K562 (cell line): ENCODE data around the gene EXT2. TPM values are rescaled to one million over a fixed set of nuclear protein-coding genes. Genes with fewer than 3 reads are reported as not detected.
A peak's percentile ranks its signal among the peaks of the same experiment; 100 is the strongest.

Experiments
- ATAC-seq: fragments of 200-7000 bp; cut with Tn5 transposase; 3 replicates; pipeline ENCODE4 v1.9.1; 2020; ENCODE audit warnings: moderate library complexity
- BruUV-seq: library from RNA; stranded (reverse); fragments of 400-500 nt; replicated peaks from 2 replicates; lab custom pipeline; 2021; lab: Mats Ljungman, UMichigan
- CTCF ChIA-PET: fragments of 300-600 bp; formaldehyde crosslinking; extraction: SDS; loops from one replicate; lab custom pipeline; 2021; ENCODE audit warnings: low intra/inter-chr PET ratio; lab: Yijun Ruan, JAX
- POLR2A ChIA-PET: fragments of 300-600, 350-650 bp; sonication (Branson Sonifier 250); formaldehyde crosslinking; extraction: SDS; loops from one replicate; lab custom pipeline; 2021; ENCODE audit warnings: antibody characterized with exemption, inconsistent platforms; lab: Yijun Ruan, JAX
- DNase-seq, 4 experiments: peaks; one replicate each; pipeline versions ENCODE4 v3.0.0 to v3.0.0-alpha.2; 2011 to 2018; ENCODE audit warnings: low spot score in 3 of 4, mixed read lengths in 3 of 4; ENCODE audit errors: extremely low read depth in 1 of 4
- FAIRE-seq: peaks from 2 replicates; lab custom pipeline; 2011; peaks lifted over from hg19 to GRCh38; lab: Jason Lieb, UNC
- H2AFZ ChIP-seq: 2 replicates; pipeline ENCODE4 v1.6.0; 2011; ENCODE audit warnings: low read depth, low read length, control low read depth, inconsistent platforms
- H3K27ac ChIP-seq: fragments of 200-600 bp; 3 replicates; pipeline ENCODE4 v1.8.0; 2011; ENCODE audit warnings: low read depth, mild to moderate bottlenecking, control low read depth, inconsistent platforms, low read length, moderate library complexity, mixed read lengths; ENCODE audit errors: extremely low read depth
- H3K27me3 ChIP-seq, 2 experiments: fragments of 300-600 bp in 1 of 2; 2 replicates in 1 of 2; 3 replicates in 1 of 2; pipeline versions ENCODE4 v1.6.0 to v1.8.0; 2011; ENCODE audit warnings: inconsistent platforms in 2 of 2, low read length in 2 of 2, mild to moderate bottlenecking in 1 of 2, mixed read lengths in 1 of 2, moderate library complexity in 1 of 2; ENCODE audit not compliant: control insufficient read depth in 2 of 2, insufficient read depth in 2 of 2
- H3K36me3 ChIP-seq: fragments of 300-600 bp; 3 replicates; pipeline ENCODE4 v1.8.0; 2011; ENCODE audit warnings: mild to moderate bottlenecking, low read length, inconsistent platforms; ENCODE audit not compliant: control insufficient read depth, insufficient read depth
- H3K4me1 ChIP-seq, 2 experiments: fragments of 200-600 bp in 1 of 2; replicated peaks in 1 of 2; 2 replicates in 1 of 2; 3 replicates in 1 of 2; pipeline versions ENCODE4 v1.5.1 to v1.8.0; 2011; ENCODE audit warnings: inconsistent platforms in 2 of 2, low read length in 2 of 2, mild to moderate bottlenecking in 1 of 2, mixed read lengths in 1 of 2, moderate library complexity in 1 of 2; ENCODE audit not compliant: control insufficient read depth in 2 of 2, insufficient read depth in 2 of 2
- H3K4me2 ChIP-seq: 2 replicates; pipeline ENCODE4 v1.6.1; 2011; ENCODE audit warnings: low read length, control low read depth, inconsistent platforms, mixed read lengths; ENCODE audit not compliant: insufficient read depth
- H3K4me3 ChIP-seq: fragments of 200-600 bp; sonication (generic), shearing (Covaris generic); 2 replicates; pipeline ENCODE4 v1.5.1; 2016; ENCODE audit warnings: control low read depth, inconsistent platforms
- H3K79me2 ChIP-seq: fragments of 200-600 bp; 3 replicates; pipeline ENCODE4 v1.8.0; 2011; ENCODE audit warnings: low read length, inconsistent platforms; ENCODE audit not compliant: control insufficient read depth, insufficient read depth
- H3K9ac ChIP-seq, 2 experiments: 2 replicates each; pipeline versions ENCODE4 v1.6.0 to v1.6.1; 2011; ENCODE audit warnings: low read depth in 2 of 2, low read length in 2 of 2, control low read depth in 1 of 2, inconsistent platforms in 1 of 2, mild to moderate bottlenecking in 1 of 2, mixed read lengths in 1 of 2; ENCODE audit not compliant: insufficient read depth in 1 of 2
- H3K9me1 ChIP-seq: one replicate; pipeline ENCODE4 v1.6.0; 2011; ENCODE audit warnings: inconsistent platforms, mild to moderate bottlenecking, low read length, moderate library complexity; ENCODE audit not compliant: control insufficient read depth, insufficient read depth
- H3K9me3 ChIP-seq: replicated peaks from 2 replicates; pipeline ENCODE4 v1.5.1; 2011; ENCODE audit warnings: low read depth, low read length, inconsistent platforms; ENCODE audit not compliant: control insufficient read depth, insufficient read depth
- H4K20me1 ChIP-seq: replicated peaks from 2 replicates; pipeline ENCODE4 v1.6.1; 2011; ENCODE audit warnings: low read length, inconsistent platforms, mixed read lengths; ENCODE audit not compliant: control insufficient read depth, insufficient read depth
- ATF1 ChIP-seq, 2 experiments: fragments of 450-650 bp in 1 of 2; IDR thresholded peaks; 2 replicates each; pipeline ENCODE4 v1.6.1; 2016; ENCODE audit warnings: missing compliant biosample characterization in 1 of 2, missing genetic modification characterization in 1 of 2
- CTCFL ChIP-seq: IDR thresholded peaks from 2 replicates; pipeline ENCODE4 v1.6.1; 2011; ENCODE audit warnings: borderline replicate concordance, low read depth, mild to moderate bottlenecking, moderate library complexity, low read length; ENCODE audit not compliant: insufficient read depth, poor library complexity, severe bottlenecking
- EHMT2 ChIP-seq: fragments of 450-650 bp; IDR thresholded peaks from 2 replicates; pipeline ENCODE4 v1.6.1; 2018; ENCODE audit warnings: antibody characterized with exemption
- GABPA ChIP-seq: fragments of 200-800 bp; sonication (Bioruptor generic); conservative IDR thresholded peaks from 2 replicates; pipeline ENCODE4 v1.6.1; 2016; ENCODE audit warnings: low read depth, missing genetic modification characterization, missing compliant biosample characterization
- MIER1 ChIP-seq: fragments of 450-650 bp; IDR thresholded peaks from 2 replicates; pipeline ENCODE4 v1.6.1; 2016; ENCODE audit warnings: antibody characterized with exemption, mild to moderate bottlenecking, low read depth
- NELFE ChIP-seq: IDR thresholded peaks from 2 replicates; pipeline ENCODE4 v1.6.1; 2011; ENCODE audit warnings: mild to moderate bottlenecking; ENCODE audit not compliant: insufficient read depth, insufficient read length
- NFIX ChIP-seq: fragments of 250-450 bp; sonication (Bioruptor Pico); IDR thresholded peaks from 2 replicates; pipeline ENCODE4 v1.4.0; 2020; ENCODE audit warnings: low read depth, mild to moderate bottlenecking, moderate library complexity
- RBM25 ChIP-seq: fragments of 200-400 bp; formaldehyde crosslinking; IDR thresholded peaks from 2 replicates; pipeline ENCODE4 v1.6.1; 2018; ENCODE audit warnings: low read length, low read depth, moderate library complexity; ENCODE audit not compliant: severe bottlenecking
- TCF3 ChIP-seq: sonication (generic); formaldehyde crosslinking; IDR thresholded peaks from 2 replicates; pipeline ENCODE4 v1.4.0; 2020; ENCODE audit warnings: mild to moderate bottlenecking, missing genetic modification reagents
- TSC22D4 ChIP-seq: fragments of 450-650 bp; IDR thresholded peaks from 2 replicates; pipeline ENCODE4 v1.6.1; 2016; ENCODE audit warnings: missing genetic modification characterization, missing biosample characterization, control low read depth
- ZBTB11 ChIP-seq, 3 experiments: fragments of 200-800 bp in 1 of 3; fragments of 250-450 bp in 1 of 3; fragments of 450-650 bp in 1 of 3; sonication (Bioruptor Pico) in 1 of 3; sonication (Bioruptor generic) in 1 of 3; formaldehyde crosslinking in 1 of 3; IDR thresholded peaks; 2 replicates each; pipeline versions ENCODE4 v1.6.1 to v1.8.0; 2016 to 2022; ENCODE audit warnings: mild to moderate bottlenecking in 2 of 3, missing genetic modification characterization in 2 of 3, missing compliant biosample characterization in 1 of 3, moderate library complexity in 1 of 3
- ZNF212 ChIP-seq: fragments of 450-650 bp; formaldehyde crosslinking; IDR thresholded peaks from 2 replicates; pipeline ENCODE4 v1.4.0; 2020; ENCODE audit warnings: mild to moderate bottlenecking
- WGBS: fragments of 100-300 bp; shearing (Covaris generic); methylation state at CpG from one replicate; pipeline ENCODE4 v1.1.6; 2016; ENCODE audit warnings: low coverage, mixed read lengths; ENCODE audit not compliant: insufficient coverage; ENCODE audit errors: missing lambda C conversion rate; 5-methylcytosine and 5-hydroxymethylcytosine counted together
- in situ Hi-C: fragments of 300-500 bp; cut with MboI; formaldehyde crosslinking; loops from 4 replicates; pipeline ENCODE4 v1.15.0; 2018; ENCODE audit warnings: inconsistent platforms, mixed read lengths
- intact Hi-C: fragments of 100-400 bp; cut with micrococcal nuclease; formaldehyde crosslinking; loops from 2 replicates; pipeline ENCODE4 v1.14.2; 2022
- polyA plus RNA-seq, 8 experiments: library from polyadenylated mRNA; depleted of rRNA in 4 of 8; stranded (reverse) in 5 of 8; unstranded in 3 of 8; fragments of >200 nt; fragmentation: Nextera tagmentation in 2 of 8; fragmentation: Illumina TruSeq in 1 of 8; extraction: Ambion mirVana in 2 of 8; extraction: Trizol in 1 of 8; gene quantifications; 2 replicates each; pipeline versions ENCODE4 v1.2.1 to v1.2.3, GENCODE V29; 2011 to 2014; ENCODE audit warnings: inconsistent platforms in 1 of 8, missing spikeins in 1 of 8
- total RNA-seq, 7 experiments: library from RNA; depleted of rRNA in 6 of 7; stranded (reverse); fragments of >200 nt in 6 of 7; fragmentation: Illumina TruSeq in 2 of 7; extraction: Trizol in 2 of 7; gene quantifications; 2 replicates each; pipeline versions ENCODE4 v1.2.1 to v1.2.3, GENCODE V29; 2011 to 2021; ENCODE audit warnings: low replicate concordance in 1 of 7
- TF ChIP-seq, protein P1 (sequence below), 2 experiments: IDR thresholded peaks; 2 replicates each; pipeline ENCODE4 v1.6.1; 2011; ENCODE audit warnings: borderline replicate concordance in 1 of 2, control low read depth in 1 of 2, low read depth in 1 of 2, low read length in 1 of 2, mild to moderate bottlenecking in 1 of 2, mixed read lengths in 1 of 2, moderate library complexity in 1 of 2; ENCODE audit not compliant: insufficient read depth in 1 of 2, insufficient read length in 1 of 2, poor library complexity in 1 of 2, severe bottlenecking in 1 of 2; ENCODE audit errors: extremely low read depth in 1 of 2

EXT2 gene
- total and polyA plus RNA-seq, 9 of the 15 experiments (the other 6 are each of a cell fraction or from before 2014, with no cell fraction given) = 7.5 to 52.1 (median 38.1) TPM

GRCh38 chr11:44271286-44271685 lies 175.8 kb downstream of the EXT2 start (continued):
- TF ChIP-seq GABPA (tag) = 0 out of 2 replicates have a peak, but pooled peaks have one; percentile 17
- no peak for TF ChIP-seq ZNF212 (CRISPR knock-in tag)
- TF ChIP-seq CTCFL = no peak
- TF ChIP-seq ATF1 (CRISPR knock-in tag; IDR thresholded peaks at IDR 0.05) = no peak
- TF ChIP-seq ATF1 (tag; IDR thresholded peaks at IDR 0.05) = peak; percentile 59
- TF ChIP-seq TCF3 (CRISPR knock-in tag) = 0 out of 2 replicates have a peak, but pooled peaks have one; percentile 10
- peak; percentile 17 for TF ChIP-seq RBM25
- no peak for TF ChIP-seq NELFE

GRCh38 chr11:44274404-44274803 lies 178.9 kb downstream of the EXT2 start:
- WGBS = 25% methylated on average over 1 of the region's 1 CpG
- Histone ChIP-seq H3K9ac (no peak overlapping the region), H3K9me3 (no peaks in the 10 kb centered on the region), H3K27me3 (peaks cover 0 to 2% of the 10 kb centered on the region in 2 experiments; a peak in 2 of 5 replicates), H3K79me2 (no peaks in the 10 kb centered on the region), H3K4me2 (no peak overlapping the region), H2AFZ (no peak overlapping the region), H4K20me1 (peaks cover 5% of the 10 kb centered on the region; the same call in 1 of the 2 replicates), H3K4me3 (no peak overlapping the region), H3K36me3 (no peaks in the 10 kb centered on the region), H3K4me1 (peaks cover 23 to 27% of the 10 kb centered on the region in 2 experiments), H3K9me1 (no peaks in the 10 kb centered on the region), H3K27ac (no peak overlapping the region)
- no TSS peak for BruUV-seq
- FAIRE-seq (peak; percentile 48), DNase-seq (no peak), ATAC-seq (no peak)
- in situ Hi-C loops = no loop called here
- CTCF ChIA-PET = no interaction called here
- POLR2A ChIA-PET = no interaction called here
- intact Hi-C loops = loop anchor here (5.0 kb wide), 2 partner anchors 97 to 137 kb away; no protein-coding TSS in a partner anchor
- TF ChIP-seq MIER1 (0 out of 2 replicates have a peak, but pooled peaks have one; percentile 48), ZBTB11 (CRISPR knock-in tag; IDR thresholded peaks at IDR 0.05) (no peak), EHMT2 (peak; percentile 89), NFIX (no peak), TSC22D4 (tag) (0 out of 2 replicates have a peak, but pooled peaks have one; percentile 63)
- TF ChIP-seq, protein P1, sequence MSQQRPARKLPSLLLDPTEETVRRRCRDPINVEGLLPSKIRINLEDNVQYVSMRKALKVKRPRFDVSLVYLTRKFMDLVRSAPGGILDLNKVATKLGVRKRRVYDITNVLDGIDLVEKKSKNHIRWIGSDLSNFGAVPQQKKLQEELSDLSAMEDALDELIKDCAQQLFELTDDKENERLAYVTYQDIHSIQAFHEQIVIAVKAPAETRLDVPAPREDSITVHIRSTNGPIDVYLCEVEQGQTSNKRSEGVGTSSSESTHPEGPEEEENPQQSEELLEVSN (IDR thresholded peaks at IDR 0.05; ENCODE audit: borderline replicate concordance in 1 of 2, extremely low read depth in 1 of 2, insufficient read depth in 1 of 2, insufficient read length in 1 of 2, low read depth in 1 of 2, low read length in 1 of 2, poor library complexity in 1 of 2, severe bottlenecking in 1 of 2) = no peak
